ENCODE results near the gene NET1. TPM values are rescaled to one million over a fixed set of nuclear protein-coding genes. Genes with fewer than 3 reads are reported as not detected.

Gene NET1
- total RNA-seq, 1 donor from 2014 or later: 47.5 TPM

DNA sequence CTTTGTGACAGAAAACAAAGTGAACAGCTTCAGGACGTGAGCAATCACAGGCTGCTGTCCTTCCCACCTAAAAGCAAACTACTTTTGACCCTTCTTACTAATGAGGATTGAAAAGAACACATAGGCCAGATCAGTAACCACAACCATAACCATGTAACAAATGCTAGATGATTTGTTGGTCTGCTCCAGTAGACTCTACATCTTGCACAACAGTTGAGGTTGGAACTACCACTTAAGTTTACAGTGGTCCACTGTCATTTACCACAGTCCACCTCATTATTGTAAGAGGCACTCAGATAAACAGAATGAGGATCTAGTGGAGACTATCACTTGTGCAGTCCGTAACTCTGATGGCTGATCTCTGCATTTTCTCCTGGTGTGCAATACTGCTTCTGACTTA is 27.8 kb downstream of the NET1 start:
- no peak for DNase-seq (ENCODE audit: low spot score)
- H3K36me3 Mint-ChIP-seq (ENCODE audit: low read depth): no peaks in the 10 kb centered on the region

DNA sequence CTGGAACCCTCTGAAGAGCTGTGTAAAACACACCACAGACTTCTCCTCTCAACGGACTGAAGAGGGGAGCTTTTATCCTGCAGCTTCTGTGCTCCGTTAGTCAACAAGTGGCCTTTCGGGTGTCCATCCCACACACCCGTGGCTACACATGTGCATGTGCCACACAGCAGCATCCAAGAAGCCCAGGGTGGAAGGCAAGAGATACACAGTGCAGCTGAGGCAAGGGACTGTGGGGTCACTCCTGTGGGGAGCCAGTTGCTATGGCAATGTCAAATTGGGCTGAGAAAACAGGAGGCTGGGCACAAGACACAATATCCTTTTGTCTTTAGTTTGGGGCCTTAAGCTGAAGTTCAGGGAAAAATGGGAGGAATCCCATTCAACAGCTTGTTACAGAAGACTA is 28.7 kb downstream of the NET1 start:
- TF ChIP-seq, protein P1, sequence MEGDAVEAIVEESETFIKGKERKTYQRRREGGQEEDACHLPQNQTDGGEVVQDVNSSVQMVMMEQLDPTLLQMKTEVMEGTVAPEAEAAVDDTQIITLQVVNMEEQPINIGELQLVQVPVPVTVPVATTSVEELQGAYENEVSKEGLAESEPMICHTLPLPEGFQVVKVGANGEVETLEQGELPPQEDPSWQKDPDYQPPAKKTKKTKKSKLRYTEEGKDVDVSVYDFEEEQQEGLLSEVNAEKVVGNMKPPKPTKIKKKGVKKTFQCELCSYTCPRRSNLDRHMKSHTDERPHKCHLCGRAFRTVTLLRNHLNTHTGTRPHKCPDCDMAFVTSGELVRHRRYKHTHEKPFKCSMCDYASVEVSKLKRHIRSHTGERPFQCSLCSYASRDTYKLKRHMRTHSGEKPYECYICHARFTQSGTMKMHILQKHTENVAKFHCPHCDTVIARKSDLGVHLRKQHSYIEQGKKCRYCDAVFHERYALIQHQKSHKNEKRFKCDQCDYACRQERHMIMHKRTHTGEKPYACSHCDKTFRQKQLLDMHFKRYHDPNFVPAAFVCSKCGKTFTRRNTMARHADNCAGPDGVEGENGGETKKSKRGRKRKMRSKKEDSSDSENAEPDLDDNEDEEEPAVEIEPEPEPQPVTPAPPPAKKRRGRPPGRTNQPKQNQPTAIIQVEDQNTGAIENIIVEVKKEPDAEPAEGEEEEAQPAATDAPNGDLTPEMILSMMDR (IDR thresholded peaks at IDR 0.05): no peak
- Mint-ChIP-seq H3K9me3 (ENCODE audit: low read depth) (no peaks in the 10 kb centered on the region), H3K36me3 (ENCODE audit: low read depth) (no peaks in the 10 kb centered on the region), H3K4me1 (ENCODE audit: low read depth) (peaks cover 8% of the 10 kb centered on the region), H3K27me3 (ENCODE audit: low read depth) (no peaks in the 10 kb centered on the region), H3K4me3 (ENCODE audit: unreplicated experiment) (no peak overlapping the region), H3K27ac (ENCODE audit: unreplicated experiment) (no peak overlapping the region)
- no peak for DNase-seq (ENCODE audit: low spot score)

More for the DNA sequence above, 27.8 kb downstream of the NET1 start:
- Mint-ChIP-seq H3K27ac (ENCODE audit: unreplicated experiment) (no peak overlapping the region), H3K27me3 (ENCODE audit: low read depth) (no peaks in the 10 kb centered on the region), H3K4me3 (ENCODE audit: unreplicated experiment) (no peak overlapping the region), H3K9me3 (ENCODE audit: low read depth) (no peaks in the 10 kb centered on the region), H3K4me1 (ENCODE audit: low read depth) (peaks cover 7% of the 10 kb centered on the region)
- TF ChIP-seq, protein P1 (IDR thresholded peaks at IDR 0.05): no peak

- Mint-ChIP-seq H3K9me3 (ENCODE audit: low read depth) (no peaks in the 10 kb centered on the region), H3K4me1 (ENCODE audit: low read depth) (peaks cover 16% of the 10 kb centered on the region), H3K36me3 (ENCODE audit: low read depth) (no peaks in the 10 kb centered on the region), H3K27ac (ENCODE audit: unreplicated experiment) (no peak overlapping the region), H3K27me3 (ENCODE audit: low read depth) (no peaks in the 10 kb centered on the region), H3K4me3 (ENCODE audit: unreplicated experiment) (no peak overlapping the region)
- TF ChIP-seq, protein P1 (IDR thresholded peaks at IDR 0.05): peak; percentile 95
- no peak for DNase-seq (ENCODE audit: low spot score)
These were observed 30.0 kb downstream of the NET1 start for GRCh38 chr10:5442065-5442989.

GRCh38 chr10:5442990-5443370 is 30.6 kb downstream of the NET1 start:
- no peak overlapping the region for H3K4me3 Mint-ChIP-seq (ENCODE audit: unreplicated experiment)
- TF ChIP-seq, protein P1 (IDR thresholded peaks at IDR 0.05): no peak
- peaks cover 15% of the 10 kb centered on the region for H3K4me1 Mint-ChIP-seq (ENCODE audit: low read depth)
- no peaks in the 10 kb centered on the region for H3K9me3 Mint-ChIP-seq (ENCODE audit: low read depth)
- H3K36me3 Mint-ChIP-seq (ENCODE audit: low read depth): no peaks in the 10 kb centered on the region
- DNase-seq (ENCODE audit: low spot score): no peak
- no peaks in the 10 kb centered on the region for H3K27me3 Mint-ChIP-seq (ENCODE audit: low read depth)
- no peak overlapping the region for H3K27ac Mint-ChIP-seq (ENCODE audit: unreplicated experiment)

DNA sequence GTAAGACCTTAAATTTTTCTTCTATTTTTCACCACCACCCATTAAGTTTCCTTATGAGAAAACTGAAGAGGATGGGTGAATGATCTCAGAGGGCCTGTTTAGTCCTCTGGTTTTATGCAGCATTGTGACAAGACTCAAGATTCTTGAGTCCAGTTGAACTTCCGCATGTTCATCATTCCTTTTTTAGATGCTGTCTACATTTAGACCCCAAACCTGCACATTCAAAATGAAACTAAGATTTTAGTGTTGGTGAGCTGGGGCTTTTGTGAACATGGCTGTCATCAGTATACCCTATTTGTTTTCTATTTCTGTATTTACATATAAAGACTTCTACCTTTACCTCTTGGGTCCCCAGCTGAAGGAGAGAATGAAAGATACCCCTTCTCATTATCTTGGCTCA is 31.1 kb downstream of the NET1 start:
- Mint-ChIP-seq H3K4me1 (ENCODE audit: low read depth) (peaks cover 18% of the 10 kb centered on the region), H3K36me3 (ENCODE audit: low read depth) (no peaks in the 10 kb centered on the region), H3K4me3 (ENCODE audit: unreplicated experiment) (no peak overlapping the region), H3K27me3 (ENCODE audit: low read depth) (no peaks in the 10 kb centered on the region), H3K9me3 (ENCODE audit: low read depth) (no peaks in the 10 kb centered on the region), H3K27ac (ENCODE audit: unreplicated experiment) (no peak overlapping the region)
- TF ChIP-seq, protein P1 (IDR thresholded peaks at IDR 0.05): no peak
- DNase-seq (ENCODE audit: low spot score): no peak
